DND-41 (cell line): ENCODE data around the gene SUSD4.

ENCODE experiments used
- ATAC-seq: fragments of 200-7000 bp; cut with Tn5 transposase; 3 replicates; pipeline ENCODE4 v1.9.1; 2021; ENCODE audit warnings: low read depth; ENCODE audit not compliant: insufficient read depth
- DNase-seq: peaks from one replicate; pipeline ENCODE4 v3.0.0-alpha.2; 2020
- H2AFZ ChIP-seq: 2 replicates; pipeline ENCODE4 v1.6.0; 2012; ENCODE audit warnings: low read depth, low read length
- H3K27ac ChIP-seq: 2 replicates; pipeline ENCODE4 v1.5.1; 2012; ENCODE audit warnings: low read length, inconsistent platforms
- H3K27me3 ChIP-seq: fragments of 200-600 bp; sonication (generic); 2 replicates; pipeline ENCODE4 v1.6.0; 2012; ENCODE audit warnings: low read length, mild to moderate bottlenecking, inconsistent platforms; ENCODE audit not compliant: insufficient read depth, poor library complexity
- H3K36me3 ChIP-seq: 2 replicates; pipeline ENCODE4 v1.5.1; 2012; ENCODE audit warnings: low read length, inconsistent platforms; ENCODE audit not compliant: insufficient read depth
- H3K4me1 ChIP-seq: 2 replicates; pipeline ENCODE4 v1.5.1; 2012; ENCODE audit warnings: mild to moderate bottlenecking, low read length; ENCODE audit not compliant: insufficient read depth
- H3K4me2 ChIP-seq: 2 replicates; pipeline ENCODE4 v1.6.0; 2012; ENCODE audit warnings: mild to moderate bottlenecking, moderate library complexity, low read length, inconsistent platforms; ENCODE audit not compliant: insufficient read depth
- H3K4me3 ChIP-seq, 2 experiments: fragments of 200-600 bp in 1 of 2; shearing (Covaris generic) in 1 of 2; 2 replicates each; pipeline ENCODE4 v1.5.1; 2012 to 2016; ENCODE audit warnings: inconsistent platforms in 2 of 2, low read length in 2 of 2, mild to moderate bottlenecking in 2 of 2, low read depth in 1 of 2, moderate library complexity in 1 of 2
- H3K79me2 ChIP-seq: 2 replicates; pipeline ENCODE4 v1.6.0; 2012; ENCODE audit warnings: low read length, inconsistent platforms; ENCODE audit not compliant: insufficient read depth
- H3K9ac ChIP-seq: 2 replicates; pipeline ENCODE4 v1.6.0; 2012; ENCODE audit warnings: low read depth, mild to moderate bottlenecking, inconsistent platforms, low read length, moderate library complexity
- H3K9me3 ChIP-seq: 2 replicates; pipeline ENCODE4 v1.5.1; 2012; ENCODE audit warnings: low read length, moderate library complexity, mild to moderate bottlenecking, inconsistent platforms; ENCODE audit not compliant: insufficient read depth, severe bottlenecking
- H4K20me1 ChIP-seq: 2 replicates; pipeline ENCODE4 v1.6.0; 2012; ENCODE audit warnings: low read length; ENCODE audit not compliant: insufficient read depth
- CTCF ChIP-seq: IDR thresholded peaks from 2 replicates; pipeline ENCODE4 v1.5.1; 2012; ENCODE audit warnings: borderline replicate concordance, low read length, moderate library complexity, mild to moderate bottlenecking; ENCODE audit not compliant: poor library complexity, severe bottlenecking; ENCODE audit errors: extremely low read depth
- EZH2 ChIP-seq: IDR thresholded peaks from 3 replicates; pipeline ENCODE4 v1.6.1; 2012; ENCODE audit warnings: borderline replicate concordance, low read depth, mild to moderate bottlenecking, moderate library complexity, low read length, inconsistent platforms; ENCODE audit not compliant: severe bottlenecking

SUSD4 gene

GRCh38 chr1:223221686-223222085 lies 142.3 kb downstream of the SUSD4 start:
- no peak for ATAC-seq
- no peak overlapping the region for H3K27ac ChIP-seq
- H3K9ac ChIP-seq, result no peak overlapping the region
- H2AFZ ChIP-seq, result no peak overlapping the region
- no peak overlapping the region for H3K4me2 ChIP-seq
- no peak overlapping the region for H3K4me3 ChIP-seq
- no peak for TF ChIP-seq EZH2
- no peak for TF ChIP-seq CTCF
- no peaks in the 10 kb centered on the region for H3K36me3 ChIP-seq
- H3K79me2 ChIP-seq, result no peaks in the 10 kb centered on the region
- peaks cover 10% of the 10 kb centered on the region for H3K9me3 ChIP-seq
- H4K20me1 ChIP-seq, result no peaks in the 10 kb centered on the region
- H3K27me3 ChIP-seq, result no peaks in the 10 kb centered on the region
- no peaks in the 10 kb centered on the region for H3K4me1 ChIP-seq
- DNase-seq, result no peak

- H4K20me1 ChIP-seq, result no peaks in the 10 kb centered on the region
- ATAC-seq (no peak), DNase-seq (no peak)
- H3K27ac ChIP-seq, result no peak overlapping the region
- H3K9me3 ChIP-seq, result peaks cover 10% of the 10 kb centered on the region
- no peak overlapping the region for H3K4me3 ChIP-seq
- no peak overlapping the region for H2AFZ ChIP-seq
- H3K36me3 ChIP-seq, result no peaks in the 10 kb centered on the region
- H3K79me2 ChIP-seq, result no peaks in the 10 kb centered on the region
- H3K27me3 ChIP-seq, result no peaks in the 10 kb centered on the region
- no peaks in the 10 kb centered on the region for H3K4me1 ChIP-seq
- TF ChIP-seq CTCF (no peak), EZH2 (no peak)
- H3K4me2 ChIP-seq, result no peak overlapping the region
- H3K9ac ChIP-seq, result no peak overlapping the region
These were observed 143.9 kb downstream of the SUSD4 start for GRCh38 chr1:223219846-223220610.

DNA sequence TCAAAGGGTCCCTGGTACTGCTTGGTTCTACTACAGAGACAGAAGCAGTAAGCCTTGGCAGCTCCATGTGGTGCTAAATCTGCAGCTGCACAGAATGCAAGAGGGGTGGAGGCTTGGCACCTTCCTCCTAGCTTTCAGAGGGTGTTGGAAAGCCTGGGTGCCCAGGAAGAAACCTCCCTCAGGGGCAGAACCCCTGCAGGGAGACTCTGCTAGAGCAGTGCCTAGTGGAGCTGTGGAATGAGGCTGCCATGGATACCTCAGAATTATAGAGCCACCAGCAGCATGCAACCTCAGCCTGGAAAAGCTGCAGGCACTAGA lies 144.7 kb downstream of the SUSD4 start:
- Histone ChIP-seq H3K4me1 (no peaks in the 10 kb centered on the region), H3K4me3 (no peak overlapping the region), H4K20me1 (no peaks in the 10 kb centered on the region), H3K9me3 (peaks cover 10% of the 10 kb centered on the region), H2AFZ (no peak overlapping the region), H3K79me2 (no peaks in the 10 kb centered on the region), H3K27me3 (no peaks in the 10 kb centered on the region), H3K4me2 (no peak overlapping the region), H3K36me3 (no peaks in the 10 kb centered on the region), H3K27ac (no peak overlapping the region), H3K9ac (no peak overlapping the region)
- TF ChIP-seq CTCF, result no peak
- no peak for TF ChIP-seq EZH2
- DNase-seq (no peak), ATAC-seq (no peak)

GRCh38 chr1:223217781-223218180 lies 146.2 kb downstream of the SUSD4 start:
- H3K27me3 ChIP-seq, result no peaks in the 10 kb centered on the region
- no peak for DNase-seq

More at GRCh38 chr1:223217781-223218180, 146.2 kb downstream of the SUSD4 start:
- Histone ChIP-seq H3K79me2 (no peaks in the 10 kb centered on the region), H4K20me1 (no peaks in the 10 kb centered on the region), H3K9me3 (peaks cover 10% of the 10 kb centered on the region), H3K27ac (no peak overlapping the region), H2AFZ (no peak overlapping the region), H3K4me1 (no peaks in the 10 kb centered on the region), H3K36me3 (no peaks in the 10 kb centered on the region), H3K9ac (no peak overlapping the region), H3K4me2 (no peak overlapping the region), H3K4me3 (no peak overlapping the region)
- TF ChIP-seq CTCF (no peak), EZH2 (no peak)
- no peak for ATAC-seq
